GM23338 (cell line): Measurements from ENCODE around the gene PLEKHO1. TPM values are rescaled to one million over a fixed set of nuclear protein-coding genes. Genes with fewer than 3 reads are reported as not detected.

Experiments used
- ATAC-seq: fragments of 200-7000 bp; cut with Tn5 transposase; 3 replicates; pipeline ENCODE4 v1.9.1; 2020
- DNase-seq: peaks from one replicate; pipeline ENCODE4 v3.0.0-alpha.2; 2015; ENCODE audit warnings: low spot score
- H2AFZ ChIP-seq: fragments of 200-600 bp; sonication (generic); 2 replicates; pipeline ENCODE4 v1.8.0; 2016; ENCODE audit warnings: antibody characterized with exemption, mild to moderate bottlenecking, moderate library complexity
- H3F3A ChIP-seq: fragments of 200-600 bp; sonication (generic); replicated peaks from 2 replicates; pipeline ENCODE4 v1.8.0; 2017; ENCODE audit warnings: antibody characterized with exemption, mixed run types, low read depth
- H3K27ac ChIP-seq: fragments of 200-600 bp; sonication (generic); 2 replicates; pipeline ENCODE4 v1.6.1; 2016; ENCODE audit warnings: low read depth
- H3K27me3 ChIP-seq: fragments of 200-600 bp; sonication (generic); 2 replicates; pipeline ENCODE4 v1.8.0; 2016; ENCODE audit warnings: mild to moderate bottlenecking, mixed run types, moderate library complexity; ENCODE audit not compliant: insufficient read depth
- H3K36me3 ChIP-seq: fragments of 200-600 bp; sonication (generic); 2 replicates; pipeline ENCODE4 v1.8.0; 2016; ENCODE audit warnings: mild to moderate bottlenecking; ENCODE audit not compliant: insufficient read depth
- H3K4me1 ChIP-seq: fragments of 200-600 bp; sonication (generic); 2 replicates; pipeline ENCODE4 v1.8.0; 2016; ENCODE audit warnings: mild to moderate bottlenecking, moderate library complexity; ENCODE audit not compliant: insufficient read depth
- H3K4me2 ChIP-seq: fragments of 200-600 bp; sonication (generic); 2 replicates; pipeline ENCODE4 v1.7.1; 2017; ENCODE audit warnings: mixed run types
- H3K4me3 ChIP-seq: fragments of 200-600 bp; sonication (generic); 2 replicates; pipeline ENCODE4 v1.6.1; 2016; ENCODE audit warnings: mixed run types
- H3K79me2 ChIP-seq: fragments of 200-600 bp; sonication (generic); replicated peaks from 2 replicates; pipeline ENCODE4 v1.8.0; 2017; ENCODE audit warnings: mild to moderate bottlenecking; ENCODE audit not compliant: insufficient read depth
- H3K9me2 ChIP-seq: fragments of 200-600 bp; sonication (generic); 2 replicates; pipeline ENCODE4 v1.8.0; 2017; ENCODE audit not compliant: insufficient read depth
- H4K20me1 ChIP-seq: fragments of 200-600 bp; sonication (generic); replicated peaks from 2 replicates; pipeline ENCODE4 v1.8.0; 2017; ENCODE audit warnings: mild to moderate bottlenecking; ENCODE audit not compliant: insufficient read depth
- H3K27ac Mint-ChIP-seq: 2 replicates; pipeline ENCODE4 v1.8.0; 2020; ENCODE audit warnings: inconsistent platforms, mild to moderate bottlenecking, moderate library complexity, mixed read lengths
- H3K27me3 Mint-ChIP-seq: 3 replicates; pipeline ENCODE4 v1.8.0; 2022; ENCODE audit warnings: low read depth, mild to moderate bottlenecking, moderate library complexity, mixed read lengths, inconsistent platforms; ENCODE audit not compliant: insufficient read depth, poor library complexity
- H3K36me3 Mint-ChIP-seq: 3 replicates; pipeline ENCODE4 v1.8.0; 2021; ENCODE audit warnings: low read depth, mild to moderate bottlenecking, inconsistent platforms, moderate library complexity, mixed read lengths
- H3K4me1 Mint-ChIP-seq: 3 replicates; pipeline ENCODE4 v1.8.0; 2020; ENCODE audit warnings: mild to moderate bottlenecking, inconsistent platforms, mixed read lengths
- H3K4me3 Mint-ChIP-seq: 3 replicates; pipeline ENCODE4 v1.8.0; 2021; ENCODE audit warnings: moderate library complexity, mild to moderate bottlenecking, inconsistent platforms, mixed read lengths
- H3K9me3 Mint-ChIP-seq: 3 replicates; pipeline ENCODE4 v1.8.0; 2020; ENCODE audit warnings: moderate library complexity, mild to moderate bottlenecking, inconsistent platforms, mixed read lengths
- CREB1 ChIP-seq: fragments of 250-450 bp; sonication (Bioruptor Pico); IDR thresholded peaks from 2 replicates; pipeline ENCODE4 v1.5.0; 2020; ENCODE audit warnings: low read depth, mild to moderate bottlenecking, moderate library complexity
- CTCF ChIP-seq, 2 experiments: fragments of 200-600 bp in 1 of 2; sonication (generic) in 1 of 2; conservative IDR thresholded peaks; 2 replicates each; pipeline versions ENCODE4 v1.5.1 to v1.6.1; 2016 to 2017; ENCODE audit warnings: antibody characterized with exemption in 2 of 2, low read depth in 2 of 2, mild to moderate bottlenecking in 2 of 2, moderate library complexity in 1 of 2
- EZH2 ChIP-seq: fragments of 200-600 bp; sonication (generic); IDR thresholded peaks from one replicate; pipeline ENCODE4 v1.8.0; 2017; ENCODE audit warnings: antibody characterized with exemption, mild to moderate bottlenecking, low read depth; ENCODE audit not compliant: unreplicated experiment
- EZH2phosphoT487 ChIP-seq: fragments of 200-600 bp; sonication (generic); IDR thresholded peaks from one replicate; pipeline ENCODE4 v1.8.1; 2018; ENCODE audit warnings: antibody characterized with exemption; ENCODE audit not compliant: unreplicated experiment
- JUNB ChIP-seq: IDR thresholded peaks from one replicate; pipeline ENCODE4 v1.6.1; 2016; ENCODE audit warnings: antibody characterized with exemption; ENCODE audit not compliant: unreplicated experiment
- NANOG ChIP-seq: IDR thresholded peaks from 2 replicates; pipeline ENCODE4 v1.6.1; 2016; ENCODE audit warnings: antibody characterized with exemption, borderline replicate concordance
- POLR2AphosphoS5 ChIP-seq: IDR thresholded peaks from 2 replicates; pipeline ENCODE4 v1.6.1; 2016; ENCODE audit warnings: antibody characterized with exemption, low read depth
- REST ChIP-seq: IDR thresholded peaks from one replicate; pipeline ENCODE4 v1.6.1; 2018; ENCODE audit warnings: antibody characterized with exemption; ENCODE audit not compliant: unreplicated experiment
- STAT1 ChIP-seq: IDR thresholded peaks from one replicate; pipeline ENCODE4 v1.6.1; 2016; ENCODE audit warnings: antibody characterized with exemption; ENCODE audit not compliant: unreplicated experiment
- ZNF114 ChIP-seq: fragments of 250-450 bp; sonication (Bioruptor Pico); IDR thresholded peaks from 2 replicates; pipeline ENCODE4 v1.5.0; 2020; ENCODE audit warnings: mild to moderate bottlenecking, moderate library complexity
- ZNF331 ChIP-seq: fragments of 250-450 bp; sonication (Bioruptor Pico); IDR thresholded peaks from 2 replicates; pipeline ENCODE4 v1.5.0; 2020; ENCODE audit warnings: low read depth, mild to moderate bottlenecking, moderate library complexity
- polyA plus RNA-seq: library from polyadenylated mRNA; unstranded; fragments of >200 nt; fragmentation: Nextera tagmentation; extraction: Ambion mirVana; gene quantifications from 2 replicates; pipeline ENCODE4 v1.2.1, GENCODE V29; 2016
- total RNA-seq: library from RNA; depleted of rRNA; stranded (reverse); fragments of >200 nt; shearing (Covaris generic); gene quantifications from 2 replicates; pipeline ENCODE4 v1.2.3, GENCODE V29; 2014
- TF ChIP-seq, protein P1 (sequence below): fragments of 250-450 bp; sonication (Bioruptor Pico); IDR thresholded peaks from 2 replicates; pipeline ENCODE4 v1.5.0; 2020; ENCODE audit warnings: mild to moderate bottlenecking, moderate library complexity
- TF ChIP-seq, protein P2 (sequence below): IDR thresholded peaks from 2 replicates; pipeline ENCODE4 v1.6.1; 2016; ENCODE audit warnings: antibody characterized with exemption

PLEKHO1 gene
- total and polyA plus RNA-seq, 2 experiments from 2014 or later = 34.3 to 36.7 TPM

GRCh38 chr1:150138044-150138443 is 11.7 kb upstream of the PLEKHO1 start (continued):
- TF ChIP-seq EZH2phosphoT487 (no peak), EZH2 (no peak)

- TF ChIP-seq ZNF331 (no peak), CREB1 (CRISPR knock-in tag) (no peak), EZH2phosphoT487 (no peak), ZNF114 (no peak), STAT1 (no peak), CTCF (conservative IDR thresholded peaks at IDR 0.05; ENCODE audit: low read depth in 2 of 2) (no peak), NANOG (no peak), REST (no peak), JUNB (no peak), POLR2AphosphoS5 (no peak), EZH2 (no peak)
- TF ChIP-seq, protein P1, sequence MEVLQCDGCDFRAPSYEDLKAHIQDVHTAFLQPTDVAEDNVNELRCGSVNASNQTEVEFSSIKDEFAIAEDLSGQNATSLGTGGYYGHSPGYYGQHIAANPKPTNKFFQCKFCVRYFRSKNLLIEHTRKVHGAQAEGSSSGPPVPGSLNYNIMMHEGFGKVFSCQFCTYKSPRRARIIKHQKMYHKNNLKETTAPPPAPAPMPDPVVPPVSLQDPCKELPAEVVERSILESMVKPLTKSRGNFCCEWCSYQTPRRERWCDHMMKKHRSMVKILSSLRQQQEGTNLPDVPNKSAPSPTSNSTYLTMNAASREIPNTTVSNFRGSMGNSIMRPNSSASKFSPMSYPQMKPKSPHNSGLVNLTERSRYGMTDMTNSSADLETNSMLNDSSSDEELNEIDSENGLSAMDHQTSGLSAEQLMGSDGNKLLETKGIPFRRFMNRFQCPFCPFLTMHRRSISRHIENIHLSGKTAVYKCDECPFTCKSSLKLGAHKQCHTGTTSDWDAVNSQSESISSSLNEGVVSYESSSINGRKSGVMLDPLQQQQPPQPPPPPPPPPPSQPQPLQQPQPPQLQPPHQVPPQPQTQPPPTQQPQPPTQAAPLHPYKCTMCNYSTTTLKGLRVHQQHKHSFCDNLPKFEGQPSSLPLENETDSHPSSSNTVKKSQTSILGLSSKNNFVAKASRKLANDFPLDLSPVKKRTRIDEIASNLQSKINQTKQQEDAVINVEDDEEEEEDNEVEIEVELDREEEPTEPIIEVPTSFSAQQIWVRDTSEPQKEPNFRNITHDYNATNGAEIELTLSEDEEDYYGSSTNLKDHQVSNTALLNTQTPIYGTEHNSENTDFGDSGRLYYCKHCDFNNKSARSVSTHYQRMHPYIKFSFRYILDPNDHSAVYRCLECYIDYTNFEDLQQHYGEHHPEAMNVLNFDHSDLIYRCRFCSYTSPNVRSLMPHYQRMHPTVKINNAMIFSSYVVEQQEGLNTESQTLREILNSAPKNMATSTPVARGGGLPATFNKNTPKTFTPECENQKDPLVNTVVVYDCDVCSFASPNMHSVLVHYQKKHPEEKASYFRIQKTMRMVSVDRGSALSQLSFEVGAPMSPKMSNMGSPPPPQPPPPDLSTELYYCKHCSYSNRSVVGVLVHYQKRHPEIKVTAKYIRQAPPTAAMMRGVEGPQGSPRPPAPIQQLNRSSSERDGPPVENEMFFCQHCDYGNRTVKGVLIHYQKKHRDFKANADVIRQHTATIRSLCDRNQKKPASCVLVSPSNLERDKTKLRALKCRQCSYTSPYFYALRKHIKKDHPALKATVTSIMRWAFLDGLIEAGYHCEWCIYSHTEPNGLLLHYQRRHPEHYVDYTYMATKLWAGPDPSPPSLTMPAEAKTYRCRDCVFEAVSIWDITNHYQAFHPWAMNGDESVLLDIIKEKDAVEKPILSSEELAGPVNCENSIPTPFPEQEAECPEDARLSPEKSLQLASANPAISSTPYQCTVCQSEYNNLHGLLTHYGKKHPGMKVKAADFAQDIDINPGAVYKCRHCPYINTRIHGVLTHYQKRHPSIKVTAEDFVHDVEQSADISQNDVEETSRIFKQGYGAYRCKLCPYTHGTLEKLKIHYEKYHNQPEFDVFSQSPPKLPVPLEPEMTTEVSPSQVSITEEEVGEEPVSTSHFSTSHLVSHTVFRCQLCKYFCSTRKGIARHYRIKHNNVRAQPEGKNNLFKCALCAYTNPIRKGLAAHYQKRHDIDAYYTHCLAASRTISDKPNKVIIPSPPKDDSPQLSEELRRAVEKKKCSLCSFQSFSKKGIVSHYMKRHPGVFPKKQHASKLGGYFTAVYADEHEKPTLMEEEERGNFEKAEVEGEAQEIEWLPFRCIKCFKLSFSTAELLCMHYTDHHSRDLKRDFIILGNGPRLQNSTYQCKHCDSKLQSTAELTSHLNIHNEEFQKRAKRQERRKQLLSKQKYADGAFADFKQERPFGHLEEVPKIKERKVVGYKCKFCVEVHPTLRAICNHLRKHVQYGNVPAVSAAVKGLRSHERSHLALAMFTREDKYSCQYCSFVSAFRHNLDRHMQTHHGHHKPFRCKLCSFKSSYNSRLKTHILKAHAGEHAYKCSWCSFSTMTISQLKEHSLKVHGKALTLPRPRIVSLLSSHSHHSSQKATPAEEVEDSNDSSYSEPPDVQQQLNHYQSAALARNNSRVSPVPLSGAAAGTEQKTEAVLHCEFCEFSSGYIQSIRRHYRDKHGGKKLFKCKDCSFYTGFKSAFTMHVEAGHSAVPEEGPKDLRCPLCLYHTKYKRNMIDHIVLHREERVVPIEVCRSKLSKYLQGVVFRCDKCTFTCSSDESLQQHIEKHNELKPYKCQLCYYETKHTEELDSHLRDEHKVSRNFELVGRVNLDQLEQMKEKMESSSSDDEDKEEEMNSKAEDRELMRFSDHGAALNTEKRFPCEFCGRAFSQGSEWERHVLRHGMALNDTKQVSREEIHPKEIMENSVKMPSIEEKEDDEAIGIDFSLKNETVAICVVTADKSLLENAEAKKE (CRISPR knock-in tag) = no peak
- TF ChIP-seq, protein P2, sequence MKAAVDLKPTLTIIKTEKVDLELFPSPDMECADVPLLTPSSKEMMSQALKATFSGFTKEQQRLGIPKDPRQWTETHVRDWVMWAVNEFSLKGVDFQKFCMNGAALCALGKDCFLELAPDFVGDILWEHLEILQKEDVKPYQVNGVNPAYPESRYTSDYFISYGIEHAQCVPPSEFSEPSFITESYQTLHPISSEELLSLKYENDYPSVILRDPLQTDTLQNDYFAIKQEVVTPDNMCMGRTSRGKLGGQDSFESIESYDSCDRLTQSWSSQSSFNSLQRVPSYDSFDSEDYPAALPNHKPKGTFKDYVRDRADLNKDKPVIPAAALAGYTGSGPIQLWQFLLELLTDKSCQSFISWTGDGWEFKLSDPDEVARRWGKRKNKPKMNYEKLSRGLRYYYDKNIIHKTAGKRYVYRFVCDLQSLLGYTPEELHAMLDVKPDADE = no peak
- peaks cover 6% of the 10 kb centered on the region for H3K4me1 Mint-ChIP-seq
- no peak overlapping the region for H3K4me2 ChIP-seq
- no peaks in the 10 kb centered on the region for H3K9me2 ChIP-seq
- no peaks in the 10 kb centered on the region for H3K36me3 Mint-ChIP-seq
- ATAC-seq (no peak), DNase-seq (no peak)
- no peaks in the 10 kb centered on the region for H3K27me3 ChIP-seq
- no peak overlapping the region for H2AFZ ChIP-seq
- H3K27ac Mint-ChIP-seq = no peak overlapping the region
- H3K27ac ChIP-seq = no peak overlapping the region
- H3K36me3 ChIP-seq = no peaks in the 10 kb centered on the region
- H3F3A ChIP-seq = no peaks in the 10 kb centered on the region
- H3K4me3 Mint-ChIP-seq = no peak overlapping the region
- no peaks in the 10 kb centered on the region for H3K79me2 ChIP-seq
- no peak overlapping the region for H3K4me3 ChIP-seq
- no peaks in the 10 kb centered on the region for H3K4me1 ChIP-seq
- H3K27me3 Mint-ChIP-seq = no peaks in the 10 kb centered on the region
- no peaks in the 10 kb centered on the region for H3K9me3 Mint-ChIP-seq
- H4K20me1 ChIP-seq = no peaks in the 10 kb centered on the region
Measured at GRCh38 chr1:150141452-150141851, 8.3 kb upstream of the PLEKHO1 start.
